NOMO-1 (cell line): ENCODE measurements around the gene KAT8.
"Not testable (repeated sequence)": the region's sequence is repeated elsewhere in the genome, so short reads cannot be mapped to it uniquely, and the experiment has no call there.

Experiments used
- DNase-seq, 2 experiments: peaks; one replicate each; lab custom pipeline; 2025; ENCODE audit not compliant: unreplicated experiment in 2 of 2; lab: John Stamatoyannopoulos, UW

The KAT8 gene

GRCh38 chr16:31144418-31144817, 27.0 kb downstream of the KAT8 start:
- DNase-seq, result not testable (repeated sequence)

DNA sequence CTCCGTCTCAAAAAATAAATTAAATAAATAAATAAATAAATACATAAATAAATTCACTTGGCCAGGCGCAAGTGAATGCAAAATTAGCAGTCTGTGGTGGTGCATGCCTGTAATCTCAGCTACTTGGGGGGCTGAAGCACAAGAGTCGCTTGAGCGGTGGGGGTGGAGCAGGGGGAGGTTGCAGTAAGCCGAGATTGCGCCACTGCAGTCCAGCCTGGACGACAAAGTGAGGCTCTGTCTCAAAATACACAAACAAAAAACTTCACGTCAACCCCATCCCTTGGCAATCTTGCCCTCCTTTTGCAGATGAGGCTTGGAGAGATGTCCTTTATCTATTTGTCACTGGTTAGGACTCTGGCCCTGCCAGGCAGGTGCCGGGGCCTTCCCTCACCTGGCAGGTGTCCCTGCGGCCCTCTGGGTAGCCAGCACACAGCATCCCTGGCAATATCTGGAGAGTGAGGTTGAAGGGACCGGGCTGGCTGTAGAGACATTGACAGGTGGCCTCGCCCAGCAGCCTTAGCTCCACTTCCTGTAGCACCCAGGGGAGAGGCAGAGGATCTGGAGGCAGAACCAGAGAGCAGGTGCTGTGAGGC, 28.0 kb downstream of the KAT8 start:
- DNase-seq, result no peak

GRCh38 chr16:31147574-31147973, 30.1 kb downstream of the KAT8 start:
- DNase-seq, result no peak

DNA sequence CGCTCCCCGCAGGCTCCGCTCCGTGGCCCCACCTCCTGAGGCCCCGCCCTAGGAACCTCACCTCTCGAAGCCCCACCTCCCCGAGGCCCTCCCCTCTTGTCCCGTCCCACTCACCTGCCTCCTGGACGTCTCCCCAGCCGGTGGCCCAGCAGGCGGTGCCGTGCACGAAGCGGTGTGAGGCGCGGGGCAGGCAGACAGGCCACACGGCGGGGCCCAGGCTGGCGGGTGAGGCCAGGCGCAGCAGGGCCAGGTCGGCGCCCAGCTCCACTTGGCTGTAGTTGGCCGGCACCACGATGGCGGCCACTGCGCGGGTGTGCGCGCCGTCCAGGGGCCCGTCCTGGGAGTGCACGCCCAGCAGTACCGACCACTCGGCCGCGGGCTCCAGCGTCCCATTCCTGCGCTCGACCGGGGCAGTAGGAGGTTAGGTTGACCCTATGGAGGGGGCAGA, 30.8 kb downstream of the KAT8 start:
- no peak for DNase-seq

GRCh38 chr16:31148896-31149295, 31.4 kb downstream of the KAT8 start:
- no peak for DNase-seq

- DNase-seq, result no peak
These were observed 31.9 kb downstream of the KAT8 start for GRCh38 chr16:31149332-31149731.

DNA sequence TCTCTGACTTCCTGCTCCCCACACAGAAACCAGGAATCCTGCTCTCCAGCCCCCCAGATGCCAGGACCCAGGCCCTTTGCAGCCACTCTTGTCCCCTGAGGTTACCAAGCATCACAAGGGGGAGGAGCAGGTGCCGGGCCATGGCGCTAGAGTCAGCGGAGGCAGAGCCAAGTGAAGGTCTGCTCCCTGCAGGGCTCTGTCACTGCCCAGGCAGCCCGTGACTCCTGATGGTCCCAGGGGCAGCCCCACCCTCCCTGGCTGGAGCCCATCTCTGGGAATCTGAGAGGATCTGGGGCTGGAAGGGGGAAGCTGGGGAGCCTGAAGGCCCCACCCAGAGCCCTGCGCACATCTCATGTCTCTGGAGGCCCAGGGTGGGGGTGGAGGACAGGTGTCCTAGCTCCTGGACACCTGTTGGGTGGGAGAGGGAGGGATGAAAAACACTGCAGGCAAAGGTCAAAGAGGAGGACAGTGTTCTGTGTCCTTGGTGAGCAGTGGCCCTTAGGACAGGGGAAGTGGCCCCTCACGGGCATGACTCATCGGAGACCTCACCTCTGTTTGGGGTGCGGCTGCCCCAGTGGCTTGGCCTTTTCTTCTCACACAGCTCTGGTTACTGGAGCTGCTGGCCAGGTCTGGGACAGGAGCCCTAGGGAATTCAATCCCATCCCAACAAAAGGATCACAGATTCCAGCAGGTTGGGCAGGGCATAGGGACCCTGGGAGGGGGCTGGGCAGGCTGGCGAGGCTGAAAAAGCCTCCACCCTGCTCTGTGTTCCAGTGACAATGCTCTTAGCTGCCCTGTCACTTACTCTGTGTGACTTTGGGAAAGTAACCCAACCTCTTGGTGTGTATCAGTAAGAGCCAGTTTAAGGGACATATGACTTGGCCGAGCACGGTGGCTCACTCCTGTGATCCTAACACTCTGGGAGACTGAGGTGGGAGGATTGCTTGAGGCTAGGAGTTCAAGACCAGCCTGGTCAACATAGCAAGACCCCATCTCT, 32.7 kb downstream of the KAT8 start, which contains the start of gene PRSS36:
Gene PRSS36 (minus strand): TSS at position 173 of the 997 bp plus-strand sequence. CDS start 31 bp downstream, at position 142.
- DNase-seq, result no peak

DNA sequence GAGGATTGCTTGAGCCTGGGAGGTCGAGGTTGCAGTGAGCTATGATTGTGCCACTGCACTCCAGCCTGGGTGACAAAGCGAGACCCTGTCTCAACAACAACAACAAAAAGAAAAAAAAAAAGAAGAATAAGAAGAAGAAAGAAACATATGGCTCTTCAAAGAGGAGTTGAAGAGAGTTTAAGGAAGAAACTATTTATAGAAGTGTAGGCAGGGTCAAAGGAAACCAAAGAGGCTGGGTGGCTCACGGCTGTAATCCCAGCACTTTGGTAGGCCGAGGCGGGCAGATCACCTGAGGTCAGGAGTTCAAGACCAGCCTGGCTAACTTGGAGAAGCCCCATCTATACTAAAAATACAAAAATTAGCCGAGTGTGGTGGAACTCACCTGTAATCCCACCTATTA, 33.5 kb downstream of the KAT8 start:
- peak; percentile 26 to 34 for DNase-seq

- peak; percentile 69 to 82 for DNase-seq
These were observed 39.7 kb downstream of the KAT8 start for GRCh38 chr16:31157136-31157535.

- no peak for DNase-seq
These were observed 49.9 kb downstream of the KAT8 start for GRCh38 chr16:31167315-31167714.

DNA sequence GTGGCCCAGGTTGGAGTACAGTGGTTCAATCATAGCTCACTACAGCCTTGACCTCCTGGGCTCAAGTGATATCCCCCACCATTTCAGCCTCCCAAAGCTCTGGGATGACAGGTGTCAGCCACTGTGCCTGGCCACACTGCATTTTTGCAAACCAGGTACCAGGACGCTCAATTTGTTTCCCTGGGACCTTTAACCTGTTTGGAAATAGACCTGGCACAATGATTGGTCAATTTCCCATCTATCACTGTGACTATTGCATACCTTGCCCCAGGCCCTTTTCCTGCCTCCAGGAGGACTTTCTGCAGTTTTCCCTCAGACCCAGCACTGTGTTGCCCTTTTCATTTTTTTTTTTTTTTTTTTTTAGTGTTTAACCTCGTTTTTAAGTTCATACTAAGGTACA, 51.4 kb downstream of the KAT8 start:
- DNase-seq, result no peak

DNA sequence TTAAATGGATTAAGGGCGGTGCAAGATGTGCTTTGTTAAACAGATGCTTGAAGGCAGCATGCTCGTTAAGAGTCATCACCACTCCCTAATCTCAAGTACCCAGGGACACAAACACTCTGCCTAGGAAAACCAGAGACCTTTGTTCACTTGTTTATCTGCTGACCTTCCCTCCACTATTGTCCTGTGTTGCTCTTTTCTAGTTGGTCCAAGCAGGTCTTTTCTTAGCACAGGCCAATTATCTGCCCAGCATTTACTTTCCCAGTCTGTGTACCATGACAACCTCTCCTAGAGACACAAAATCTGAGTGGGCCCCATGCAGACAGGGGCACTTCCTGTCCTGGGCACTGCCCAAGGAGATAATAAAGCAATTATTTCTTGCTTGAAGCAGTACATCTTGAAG, 52.6 kb downstream of the KAT8 start:
- not testable (repeated sequence) for DNase-seq

DNA sequence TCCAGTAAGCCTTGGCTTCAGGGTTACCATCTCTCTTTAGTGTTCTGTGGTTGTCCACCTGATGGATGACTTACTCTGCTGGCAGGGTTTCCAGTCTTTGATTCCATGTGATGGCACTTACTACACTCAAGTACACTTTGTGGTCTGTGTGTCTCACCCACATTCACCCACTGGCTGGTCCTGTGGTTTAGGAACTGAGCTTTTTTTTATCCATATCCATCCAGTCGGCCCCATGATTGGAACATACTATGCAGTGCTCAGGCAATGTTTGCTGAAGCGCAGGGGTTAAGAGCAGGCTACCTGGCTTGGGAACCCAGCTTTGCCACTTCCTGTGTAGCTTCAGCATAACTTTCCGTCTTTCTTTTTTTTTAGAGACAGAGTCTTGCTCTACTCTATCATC, 59.7 kb downstream of the KAT8 start:
- DNase-seq, result no peak

- no peak for DNase-seq
These were observed 61.8 kb downstream of the KAT8 start for GRCh38 chr16:31179219-31179746.

DNA sequence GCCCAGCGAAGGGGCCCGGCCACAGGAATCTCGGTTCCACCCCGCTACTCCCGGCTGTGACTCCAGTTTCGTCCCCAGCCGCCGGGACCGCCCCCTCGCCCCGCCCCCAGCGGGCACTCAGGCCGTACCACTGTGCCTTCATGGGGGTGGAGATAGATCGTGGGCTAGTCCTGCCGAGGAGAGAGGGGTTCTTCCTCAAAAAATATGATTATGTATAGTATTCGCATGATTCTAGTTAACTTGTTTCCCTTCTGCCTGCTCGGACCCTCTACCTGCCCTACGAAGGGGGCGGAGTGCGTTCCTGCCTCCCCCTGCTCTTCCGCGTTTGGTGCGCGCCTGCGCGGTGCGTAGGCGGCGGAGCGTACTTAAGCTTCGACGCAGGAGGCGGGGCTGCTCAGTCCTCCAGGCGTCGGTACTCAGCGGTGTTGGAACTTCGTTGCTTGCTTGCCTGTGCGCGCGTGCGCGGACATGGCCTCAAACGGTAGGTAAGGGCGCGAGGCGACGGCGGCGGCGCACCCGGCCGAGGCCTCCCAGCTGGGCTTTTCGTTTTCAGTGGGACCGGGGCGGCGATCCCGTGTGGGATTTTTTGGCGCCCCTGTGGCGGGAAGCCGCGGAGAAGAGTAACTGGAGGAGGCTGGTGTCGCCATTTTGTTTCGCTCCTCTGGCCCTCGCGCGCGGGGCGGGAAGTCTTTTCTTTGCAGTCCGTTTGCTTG, 62.4 kb downstream of the KAT8 start, which contains the start of gene FUS:
Gene FUS (plus strand): TSS at position 393 of the 713 bp plus-strand sequence. CDS start 76 bp downstream, at position 469.
- DNase-seq, result peak; percentile 71 to 82
